Measurements from ENCODE around the gene NCAPH2.

Gene NCAPH2

GRCh38 chr22:50506611-50507420 is 1.2 kb upstream of the NCAPH2 start:
- DNase-seq: no peak
- no peaks in the 10 kb centered on the region for H3K27me3 ChIP-seq

GRCh38 chr22:50507421-50507990 is 518 bp upstream of the NCAPH2 start, which contains the start of gene LMF2:
Gene LMF2, minus strand, starts transcription at chr22:50507702. Its CDS starts 27 bp downstream, at chr22:50507675.
- no peak for TF ChIP-seq CTCF (IDR thresholded peaks at IDR 0.05; ENCODE audit: low read depth, low read length)
- H3K36me3 ChIP-seq: peaks cover 36% of the 10 kb centered on the region
- H3K27me3 ChIP-seq: no peaks in the 10 kb centered on the region
- no peaks in the 10 kb centered on the region for H3K9me3 ChIP-seq
- H3K4me3 ChIP-seq (ENCODE audit: low read depth, low read length): peak within 1 kb of the TSS; percentile 94
- H3K4me1 ChIP-seq: no peaks in the 10 kb centered on the region
- DNase-seq: peak; percentile 95

More at GRCh38 chr22:50506611-50507420, 1.2 kb upstream of the NCAPH2 start:
- TF ChIP-seq CTCF (IDR thresholded peaks at IDR 0.05; ENCODE audit: low read depth, low read length): no peak
- Histone ChIP-seq H3K4me3 (ENCODE audit: low read depth, low read length) (peak overlapping the region; percentile 73), H3K36me3 (peaks cover 31% of the 10 kb centered on the region), H3K4me1 (no peaks in the 10 kb centered on the region), H3K9me3 (no peaks in the 10 kb centered on the region)

- no peak for TF ChIP-seq CTCF (IDR thresholded peaks at IDR 0.05; ENCODE audit: low read depth, low read length)
- Histone ChIP-seq H3K4me1 (no peaks in the 10 kb centered on the region), H3K27me3 (no peaks in the 10 kb centered on the region), H3K36me3 (peaks cover 36% of the 10 kb centered on the region), H3K4me3 (ENCODE audit: low read depth, low read length) (peak overlapping the region; percentile 94), H3K9me3 (no peaks in the 10 kb centered on the region)
- DNase-seq: no peak
Measured at GRCh38 chr22:50508897-50509296, 873 bp downstream of the NCAPH2 start.

- TF ChIP-seq CTCF (IDR thresholded peaks at IDR 0.05; ENCODE audit: low read depth, low read length): no peak
- Histone ChIP-seq H3K27me3 (no peaks in the 10 kb centered on the region), H3K9me3 (no peaks in the 10 kb centered on the region), H3K4me3 (ENCODE audit: low read depth, low read length) (no peak overlapping the region), H3K36me3 (peaks cover 34% of the 10 kb centered on the region), H3K4me1 (no peaks in the 10 kb centered on the region)
- no peak for DNase-seq
Measured at GRCh38 chr22:50513175-50513574, 5.2 kb downstream of the NCAPH2 start.

GRCh38 chr22:50516068-50516467 is 8.0 kb downstream of the NCAPH2 start:
- Histone ChIP-seq H3K4me1 (no peaks in the 10 kb centered on the region), H3K27me3 (no peaks in the 10 kb centered on the region), H3K9me3 (no peaks in the 10 kb centered on the region), H3K4me3 (ENCODE audit: low read depth, low read length) (no peak overlapping the region), H3K36me3 (peaks cover 54% of the 10 kb centered on the region)
- no peak for DNase-seq
- TF ChIP-seq CTCF (IDR thresholded peaks at IDR 0.05; ENCODE audit: low read depth, low read length): no peak

- Histone ChIP-seq H3K27me3 (no peaks in the 10 kb centered on the region), H3K4me3 (ENCODE audit: low read depth, low read length) (no peak overlapping the region), H3K4me1 (no peaks in the 10 kb centered on the region), H3K36me3 (peaks cover 57% of the 10 kb centered on the region), H3K9me3 (no peaks in the 10 kb centered on the region)
- DNase-seq: no peak
- TF ChIP-seq CTCF (IDR thresholded peaks at IDR 0.05; ENCODE audit: low read depth, low read length): no peak
Measured at GRCh38 chr22:50516891-50517290, 8.9 kb downstream of the NCAPH2 start.

Measured in BE2C (cell line).